GM19328 (cell line): ENCODE data around the gene SPPL3.
"Not testable (repeated sequence)": the region's sequence is repeated elsewhere in the genome, so short reads cannot be mapped to it uniquely, and the experiment has no call there.

ENCODE experiments used
- ATAC-seq: cut with Tn5 transposase; IDR thresholded peaks from one replicate; pipeline ENCODE4 v1.9.1; 2021; ENCODE audit warnings: mild to moderate bottlenecking, moderate library complexity; ENCODE audit not compliant: unreplicated experiment

The SPPL3 gene, protein sequence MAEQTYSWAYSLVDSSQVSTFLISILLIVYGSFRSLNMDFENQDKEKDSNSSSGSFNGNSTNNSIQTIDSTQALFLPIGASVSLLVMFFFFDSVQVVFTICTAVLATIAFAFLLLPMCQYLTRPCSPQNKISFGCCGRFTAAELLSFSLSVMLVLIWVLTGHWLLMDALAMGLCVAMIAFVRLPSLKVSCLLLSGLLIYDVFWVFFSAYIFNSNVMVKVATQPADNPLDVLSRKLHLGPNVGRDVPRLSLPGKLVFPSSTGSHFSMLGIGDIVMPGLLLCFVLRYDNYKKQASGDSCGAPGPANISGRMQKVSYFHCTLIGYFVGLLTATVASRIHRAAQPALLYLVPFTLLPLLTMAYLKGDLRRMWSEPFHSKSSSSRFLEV

DNA sequence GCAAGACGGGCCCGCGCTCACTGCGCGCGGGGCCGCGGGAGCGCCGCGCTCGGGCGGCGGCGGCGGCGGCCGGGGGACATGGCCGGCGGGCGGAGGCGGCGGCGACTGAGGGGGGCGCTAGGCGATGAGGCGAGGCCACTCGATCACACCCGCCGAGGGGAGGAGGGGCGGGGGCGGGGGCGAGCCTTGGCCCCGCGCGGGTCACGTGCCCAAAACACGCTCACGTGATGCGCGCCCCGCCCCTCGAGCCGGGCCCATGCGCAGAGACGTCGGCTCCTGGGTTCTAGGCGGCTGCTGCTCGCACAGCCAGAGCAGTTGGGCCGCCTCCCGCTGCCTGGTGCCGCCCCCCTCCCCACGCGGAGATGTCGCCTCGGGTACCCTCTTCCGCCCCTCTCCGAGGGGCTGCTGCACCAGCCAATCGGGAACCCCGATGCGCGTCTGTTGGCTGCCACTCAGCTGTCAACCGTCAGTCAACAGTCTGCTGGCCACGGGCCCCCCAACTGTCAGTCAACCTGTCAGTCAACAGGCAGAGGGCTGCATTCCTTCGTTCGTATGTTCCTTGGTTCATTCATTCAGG is at the start of gene SPPL3:
SPPL3 (minus strand) TSS at position 162 of the 577 bp plus-strand sequence. CDS start 491 bp downstream, outside the sequence.
- ATAC-seq: peak; percentile 60

DNA sequence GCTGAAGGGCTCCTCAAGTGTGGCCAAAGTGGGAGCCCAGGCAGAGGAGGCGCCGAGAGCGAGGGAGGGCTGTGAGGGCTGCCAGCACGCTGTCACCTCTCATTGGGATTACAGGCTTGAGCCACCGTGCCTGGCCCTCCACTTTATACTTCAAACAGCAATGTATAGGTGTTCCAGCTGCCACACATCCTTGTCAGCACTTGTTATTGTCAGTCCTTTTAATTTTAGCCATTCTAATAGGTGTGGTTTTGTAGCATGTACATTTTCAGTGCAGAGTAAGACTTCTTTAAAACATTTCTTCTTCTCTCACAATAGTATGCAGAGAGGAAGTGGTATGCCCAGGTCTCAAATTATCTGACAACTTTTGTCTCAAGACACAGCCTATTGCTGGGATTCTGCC is 46.6 kb upstream of the SPPL3 start:
- ATAC-seq: no peak

DNA sequence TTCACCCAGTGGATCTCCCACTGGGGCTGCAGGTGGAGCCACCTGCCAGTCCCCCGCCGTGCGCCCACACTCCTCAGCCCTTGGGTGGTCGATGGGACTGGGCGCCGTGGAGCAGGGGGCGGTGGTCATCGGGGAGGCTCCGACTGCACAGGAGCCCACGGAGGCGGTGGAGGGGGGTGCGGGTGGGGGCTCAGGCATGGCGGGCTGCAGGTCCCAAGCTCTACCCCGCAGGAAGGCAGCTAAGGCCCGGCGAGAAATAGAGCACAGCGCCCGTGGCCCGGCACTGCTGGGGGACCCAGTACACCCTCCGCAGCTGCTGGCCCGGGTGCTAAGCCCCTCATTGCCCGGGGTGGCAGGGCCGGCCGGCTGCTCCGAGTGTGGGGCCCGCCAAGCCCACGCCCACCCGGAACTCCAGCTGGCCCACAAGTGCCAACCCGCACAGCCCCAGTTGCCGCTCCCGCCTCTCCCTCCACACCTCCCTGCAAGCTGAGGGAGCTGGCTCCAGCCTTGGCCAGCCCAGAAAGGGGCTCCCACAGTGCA is 46.2 kb upstream of the SPPL3 start:
- ATAC-seq: not testable (repeated sequence)

DNA sequence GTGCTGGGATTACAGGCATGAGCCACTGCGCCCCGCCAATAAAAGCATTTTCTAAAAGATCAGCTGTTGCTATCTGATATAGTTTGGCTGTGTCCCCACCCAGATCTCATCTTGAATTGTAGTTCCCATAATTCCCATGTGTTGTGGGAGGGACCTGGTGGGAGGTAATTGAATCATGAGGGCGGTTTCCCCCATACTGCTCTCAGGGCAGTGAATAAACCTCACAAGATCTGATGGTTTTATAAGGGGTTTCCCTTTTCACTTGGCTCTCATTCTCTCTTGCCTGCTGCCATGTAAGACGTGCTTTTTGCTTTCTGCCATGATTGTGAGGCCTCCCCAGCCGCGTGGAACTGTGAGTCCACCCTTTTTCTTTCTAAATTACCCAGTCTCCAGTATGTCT is 41.4 kb upstream of the SPPL3 start:
- ATAC-seq: not testable (repeated sequence)

DNA sequence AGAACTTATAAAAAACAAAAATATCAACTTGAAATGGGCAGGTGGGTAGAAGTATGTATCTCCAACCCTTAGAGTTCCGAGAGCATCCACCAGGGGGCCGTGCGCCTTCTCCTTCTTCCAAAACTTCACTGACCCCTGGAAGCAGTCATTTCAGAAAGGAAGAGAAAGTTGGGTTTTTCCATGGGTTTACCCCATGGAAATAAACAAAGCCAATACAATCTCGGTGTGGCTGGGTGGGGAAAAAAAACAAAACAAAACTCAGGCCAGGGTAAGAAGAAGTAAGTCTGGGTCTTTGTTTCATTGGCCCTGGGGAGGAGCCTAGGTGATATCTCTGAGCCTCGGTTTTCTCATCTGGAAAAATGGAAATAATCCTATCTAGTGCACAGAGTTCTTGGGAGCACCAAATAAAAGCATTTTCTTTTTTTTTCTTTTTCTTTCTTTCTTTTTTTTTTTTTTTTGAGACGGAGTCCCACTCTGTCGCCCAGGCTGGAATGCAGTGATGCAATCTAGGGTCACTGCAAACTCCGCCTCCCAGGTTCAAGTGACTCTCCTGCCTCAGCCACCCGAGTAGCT is 40.6 kb upstream of the SPPL3 start:
- ATAC-seq: no peak

DNA sequence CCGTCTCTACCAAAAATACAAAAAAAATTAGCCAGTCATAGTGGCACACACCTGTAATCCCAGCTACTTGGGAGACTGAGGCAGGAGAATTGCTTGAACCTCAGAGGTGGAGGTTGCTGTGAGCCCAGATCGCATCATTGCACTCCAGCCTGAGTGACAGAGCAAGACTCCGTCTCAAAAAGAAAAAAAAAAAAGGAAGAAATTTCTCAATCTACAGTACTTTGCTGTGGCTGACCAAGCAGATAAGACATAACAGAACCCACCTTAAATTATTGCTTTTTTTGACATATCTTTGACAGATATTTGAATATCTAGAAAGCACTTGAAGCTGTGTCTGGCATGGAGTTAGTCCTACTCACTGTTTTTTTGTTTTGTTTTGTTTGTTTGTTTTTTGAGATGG is 39.3 kb upstream of the SPPL3 start:
- no peak for ATAC-seq

DNA sequence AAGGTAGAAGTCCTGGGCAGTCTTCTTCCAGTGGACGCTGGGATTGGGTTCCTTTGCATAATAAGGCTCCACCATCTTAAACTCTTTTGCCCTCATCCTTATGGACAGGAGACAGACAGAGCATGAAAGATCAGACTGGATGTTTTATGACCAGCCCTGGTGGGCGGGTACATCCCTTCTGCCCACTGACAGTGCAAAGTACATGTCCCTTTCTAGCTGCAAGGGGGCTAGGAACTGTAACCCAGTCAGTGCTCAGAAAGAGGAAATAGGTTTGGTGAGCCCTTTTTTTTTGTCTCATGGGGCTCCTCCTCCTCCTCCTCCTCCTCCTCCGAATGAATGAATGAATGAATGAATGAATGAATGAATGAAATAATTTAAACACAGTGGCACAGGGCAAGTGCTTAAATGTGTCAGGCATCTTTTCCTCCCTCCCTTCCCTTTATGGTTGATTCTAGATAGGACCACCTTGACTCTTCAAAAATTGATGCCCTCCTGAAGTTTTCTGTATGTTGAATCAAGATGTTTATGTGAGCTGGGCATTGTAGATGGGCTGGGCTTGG is 37.8 kb upstream of the SPPL3 start:
- no peak for ATAC-seq

DNA sequence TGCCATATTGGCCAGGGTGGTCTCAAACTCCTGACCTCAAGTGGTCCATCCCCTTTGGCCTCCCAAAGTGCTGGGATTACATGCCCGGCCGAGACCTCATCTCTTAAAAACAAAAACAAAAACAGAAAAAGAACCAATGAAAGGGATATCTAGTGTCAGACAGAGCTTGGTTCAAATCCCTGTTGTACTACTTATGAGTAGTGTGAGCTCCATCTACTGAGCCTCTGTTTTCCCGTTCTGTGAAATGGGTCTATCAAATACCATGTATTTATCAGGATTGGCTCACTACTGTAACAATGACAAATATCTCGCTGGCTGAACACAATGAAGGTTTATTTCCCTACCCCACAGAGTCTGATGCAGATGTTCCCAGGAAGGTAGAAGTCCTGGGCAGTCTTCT is 37.3 kb upstream of the SPPL3 start:
- no peak for ATAC-seq

DNA sequence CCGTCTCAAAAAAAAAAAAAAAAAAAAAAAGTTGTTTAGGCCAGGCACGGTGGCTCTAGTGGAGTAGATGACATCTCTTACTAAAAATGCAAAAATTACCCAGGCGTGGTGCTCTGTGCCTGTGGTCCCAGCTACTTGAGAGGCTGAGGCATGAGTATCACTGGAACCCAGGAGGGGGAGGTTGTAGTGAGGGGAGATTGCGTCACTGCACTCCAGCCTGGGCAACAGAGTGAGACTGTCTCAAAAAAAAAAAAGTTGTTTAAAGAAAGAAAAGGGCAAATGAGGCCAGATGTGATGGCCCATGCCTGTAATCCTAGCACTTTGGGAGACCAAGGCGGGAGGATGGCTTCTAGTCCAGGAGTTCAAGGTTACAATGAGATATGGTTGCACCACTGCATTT is 36.6 kb upstream of the SPPL3 start:
- ATAC-seq: no peak

DNA sequence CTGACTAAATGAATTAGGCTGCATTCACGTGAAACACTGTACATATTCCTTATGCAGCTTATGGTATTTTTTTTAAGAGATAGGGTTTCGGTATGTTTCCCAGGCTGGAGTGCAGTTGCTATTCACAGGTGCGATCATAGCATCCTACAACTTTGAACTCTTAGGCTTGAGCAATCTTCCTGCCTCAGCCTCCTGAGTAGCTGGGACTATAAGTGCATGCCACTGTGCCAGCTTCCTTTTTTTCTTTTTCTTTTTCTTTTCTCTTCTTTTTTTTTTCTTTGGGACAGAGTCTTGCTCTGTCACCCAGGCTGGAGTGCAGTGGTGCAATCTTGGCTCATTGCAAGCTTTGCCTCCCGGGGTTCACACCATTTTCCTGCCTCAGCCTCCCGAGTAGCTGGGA is 35.8 kb upstream of the SPPL3 start:
- no peak for ATAC-seq

DNA sequence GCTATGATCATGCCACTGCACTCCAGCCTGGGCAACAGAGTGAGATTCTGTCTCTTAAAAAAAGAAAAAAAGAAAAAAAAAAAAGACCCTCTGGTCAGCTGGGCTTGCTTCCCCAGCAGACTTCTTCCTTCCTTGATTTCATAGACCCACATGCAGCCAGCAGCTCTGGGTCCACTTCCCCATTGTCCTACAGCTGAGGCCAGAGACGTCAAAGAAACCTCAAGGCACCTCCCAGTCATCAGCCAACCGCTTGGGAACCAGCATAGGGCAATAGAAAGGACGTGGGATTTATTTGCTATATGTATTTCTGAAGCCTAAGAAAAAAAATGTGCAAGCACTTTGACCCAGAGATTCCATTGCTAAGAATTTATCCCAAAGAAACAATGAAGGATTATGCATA is 35.4 kb upstream of the SPPL3 start:
- no peak for ATAC-seq

DNA sequence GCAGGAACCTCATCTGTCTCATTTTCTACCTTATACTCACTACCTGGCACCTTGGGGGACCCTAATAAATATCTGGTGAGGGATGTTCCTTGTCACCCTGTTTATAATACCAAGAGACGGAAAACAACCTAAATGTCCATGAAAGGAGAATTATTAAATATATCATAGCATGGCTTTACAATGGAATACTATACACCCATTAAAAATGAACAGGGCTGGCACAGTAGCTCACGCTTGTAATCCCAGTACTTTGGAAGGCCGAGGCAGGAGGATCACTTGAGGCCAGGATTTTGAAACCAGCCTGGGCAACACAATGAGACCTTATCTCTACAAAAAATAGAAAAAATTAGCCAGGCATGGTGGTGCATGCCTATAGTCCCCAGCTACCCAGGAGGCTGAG is 34.3 kb upstream of the SPPL3 start:
- ATAC-seq: no peak

DNA sequence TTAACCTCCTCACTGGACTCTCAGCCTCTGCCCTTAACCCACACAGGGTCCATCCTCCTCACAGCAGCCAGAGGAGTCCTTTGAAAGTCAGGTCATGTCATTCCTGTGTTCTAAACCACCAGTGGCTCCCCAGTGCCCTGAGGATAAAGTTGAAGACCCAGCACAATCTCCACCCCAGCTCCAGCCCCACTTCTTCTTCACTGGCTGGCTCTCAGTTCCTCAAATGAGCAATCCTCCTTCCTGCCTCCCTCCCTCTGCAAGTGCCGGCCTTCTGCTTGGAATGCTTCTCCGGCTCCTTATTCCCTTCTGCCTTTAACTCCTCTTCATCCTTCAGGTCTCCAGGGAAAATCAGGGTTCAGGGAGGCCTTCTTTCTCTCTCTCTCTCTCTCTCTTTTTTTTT is 32.0 kb upstream of the SPPL3 start:
- ATAC-seq: no peak

DNA sequence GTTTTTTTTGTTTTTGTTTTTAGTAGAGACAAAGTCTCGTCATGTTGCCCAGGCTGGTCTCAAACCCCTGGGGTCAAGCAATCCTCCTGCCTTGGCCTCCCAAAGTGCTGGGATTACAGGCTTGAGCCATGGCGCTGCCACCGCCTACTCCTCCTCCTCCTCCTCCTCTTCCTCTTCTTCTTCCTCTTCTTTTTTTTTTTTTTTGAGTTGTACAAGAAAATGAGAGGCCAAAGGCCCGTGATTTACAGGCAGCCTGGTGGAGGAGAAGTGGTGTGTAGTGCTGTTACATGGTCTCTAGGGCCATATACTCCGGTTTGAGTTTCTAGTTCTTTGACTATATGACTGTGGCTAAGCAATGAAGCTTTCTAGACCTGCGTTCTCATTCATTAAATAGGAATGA is 29.6 kb upstream of the SPPL3 start:
- no peak for ATAC-seq

DNA sequence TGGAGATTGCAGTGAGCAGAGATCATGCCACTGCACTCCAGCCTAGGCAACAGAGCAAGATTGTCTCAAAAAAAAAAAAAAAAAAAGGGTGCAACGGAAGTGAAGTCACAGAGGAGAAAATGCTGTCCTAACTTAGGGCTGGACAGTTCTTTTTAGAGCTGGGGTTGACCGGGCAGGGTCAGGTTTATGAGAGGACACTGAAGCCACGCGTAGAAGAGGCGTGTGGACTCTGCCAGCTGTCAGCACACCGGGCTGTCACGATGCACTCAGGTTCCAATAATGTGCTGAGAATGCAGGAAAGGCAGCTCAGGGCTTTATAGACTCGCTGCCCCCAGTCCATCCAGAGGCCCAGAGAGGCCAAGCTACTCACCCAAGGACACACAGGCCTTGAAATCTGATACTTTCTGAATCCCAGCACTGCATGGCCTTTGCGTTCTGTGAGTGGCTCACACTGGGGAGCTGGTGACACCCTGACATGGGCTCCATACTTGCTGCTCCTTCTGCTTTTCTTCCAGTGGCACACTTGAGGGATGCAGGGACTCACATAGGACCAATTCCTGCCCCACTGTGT is 28.9 kb upstream of the SPPL3 start:
- no peak for ATAC-seq

DNA sequence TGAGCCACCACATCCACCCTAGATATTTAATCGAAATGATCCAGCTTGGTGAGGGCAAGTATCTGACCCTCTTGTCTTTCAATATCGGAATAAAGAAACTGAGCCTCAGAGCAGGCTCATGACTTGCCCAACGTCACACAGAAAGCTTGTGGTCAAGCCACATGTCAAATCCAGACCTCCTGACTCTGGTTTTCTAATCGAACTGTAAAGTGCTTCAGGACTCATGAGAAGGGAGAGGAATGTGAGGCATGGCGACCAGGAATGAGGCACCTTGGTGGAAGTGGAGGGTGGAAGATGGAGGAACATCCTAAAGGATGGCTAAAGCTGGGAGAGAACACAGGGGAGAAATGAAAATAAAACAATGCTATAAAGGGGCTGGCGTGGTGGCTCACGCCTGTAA is 27.9 kb upstream of the SPPL3 start:
- ATAC-seq: no peak

DNA sequence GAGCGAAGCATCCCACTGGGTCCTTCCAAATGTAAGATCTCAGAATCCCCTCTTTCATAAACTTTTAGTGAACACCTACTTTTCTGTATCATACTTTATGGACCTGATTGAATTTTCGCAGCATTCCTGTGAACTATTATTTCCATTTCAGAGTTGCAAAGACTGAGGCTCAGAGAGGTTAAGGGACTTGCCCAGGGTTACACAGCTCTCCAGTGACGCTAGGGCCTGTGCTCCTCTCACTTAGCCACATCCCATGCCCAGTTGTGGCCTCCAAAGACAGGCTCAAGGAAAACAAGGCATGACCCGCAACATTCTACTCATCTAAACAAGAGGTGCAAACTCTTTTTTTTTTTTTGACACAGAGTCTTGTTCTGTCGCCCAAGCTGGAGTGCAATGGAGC is 25.9 kb upstream of the SPPL3 start:
- ATAC-seq: no peak

DNA sequence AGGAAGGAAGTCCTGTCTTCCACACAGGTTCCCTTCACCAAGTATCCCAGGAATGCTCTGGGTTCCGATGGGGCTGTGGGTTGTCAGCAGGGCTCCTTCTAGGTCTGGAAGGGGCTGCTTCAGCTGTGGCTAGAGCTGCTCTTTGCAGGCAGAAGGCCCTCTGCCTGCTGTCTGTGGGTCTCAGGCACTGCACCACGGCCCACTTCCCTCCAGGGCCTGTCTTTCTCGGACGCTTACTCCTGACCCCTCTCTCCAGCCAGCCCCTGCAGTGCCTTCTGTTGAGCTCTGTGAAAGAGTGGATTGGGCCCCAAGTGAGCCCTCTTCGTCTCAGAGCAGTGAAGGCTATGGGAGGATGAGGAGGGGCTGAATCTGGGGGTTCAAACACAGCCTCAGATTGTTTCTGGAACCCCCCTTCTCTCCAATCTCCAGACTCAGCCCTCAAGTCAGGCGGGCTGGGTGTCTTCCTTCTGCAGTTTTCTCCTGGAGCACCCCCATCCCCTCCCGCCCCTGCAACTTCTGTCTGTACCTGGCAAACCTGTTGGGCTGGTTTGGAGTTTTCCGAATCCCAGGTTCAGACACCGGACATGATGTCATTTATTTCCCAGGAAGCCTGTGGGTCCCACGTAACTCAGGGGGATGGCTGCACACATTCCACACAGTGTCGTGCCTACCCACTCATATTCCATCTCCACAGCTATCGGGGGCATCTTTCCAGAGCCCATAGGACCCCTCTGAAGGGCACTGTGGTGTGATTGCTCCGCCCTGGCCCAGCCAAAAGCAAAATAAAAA is 24.9 kb upstream of the SPPL3 start:
- ATAC-seq: no peak

DNA sequence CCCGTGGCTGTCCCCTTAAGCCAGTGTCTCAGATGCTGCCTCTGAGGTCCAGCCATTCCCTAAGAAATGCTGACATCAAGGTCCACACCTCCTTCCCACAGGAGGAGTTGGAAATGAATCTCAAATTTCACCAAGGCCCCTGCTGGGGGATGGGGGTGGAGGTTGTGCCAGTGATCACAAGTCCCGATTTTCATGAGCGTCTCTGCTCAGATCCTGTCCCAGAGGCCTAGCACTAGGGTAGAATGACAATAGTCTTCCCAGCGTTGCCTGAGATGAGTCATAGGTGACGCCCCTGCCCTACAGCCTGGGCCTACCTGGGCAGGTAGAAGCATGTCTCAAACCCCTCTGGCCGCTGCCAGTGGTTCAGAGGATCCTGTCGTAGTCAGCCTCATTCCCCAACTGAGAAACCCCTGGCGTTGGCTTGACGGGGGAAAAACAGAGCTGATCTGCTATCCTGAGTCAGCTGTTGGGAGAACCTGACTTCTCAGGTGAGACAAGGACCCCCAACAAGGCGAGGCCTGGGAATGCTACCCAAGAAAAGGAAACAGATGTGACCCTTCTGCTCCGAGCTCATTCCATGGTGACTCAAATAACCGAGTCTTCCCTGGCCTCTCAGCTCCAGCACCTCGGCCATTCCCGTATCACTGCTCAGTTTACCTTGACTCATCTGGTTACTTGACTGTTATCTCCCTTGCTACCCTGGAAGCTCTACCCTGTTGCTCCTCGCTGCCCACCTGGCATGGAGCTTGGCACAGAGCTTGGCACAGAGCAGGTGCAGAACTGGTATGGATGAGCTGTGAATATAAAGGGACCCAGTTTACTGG is 21.8 kb upstream of the SPPL3 start:
- no peak for ATAC-seq

DNA sequence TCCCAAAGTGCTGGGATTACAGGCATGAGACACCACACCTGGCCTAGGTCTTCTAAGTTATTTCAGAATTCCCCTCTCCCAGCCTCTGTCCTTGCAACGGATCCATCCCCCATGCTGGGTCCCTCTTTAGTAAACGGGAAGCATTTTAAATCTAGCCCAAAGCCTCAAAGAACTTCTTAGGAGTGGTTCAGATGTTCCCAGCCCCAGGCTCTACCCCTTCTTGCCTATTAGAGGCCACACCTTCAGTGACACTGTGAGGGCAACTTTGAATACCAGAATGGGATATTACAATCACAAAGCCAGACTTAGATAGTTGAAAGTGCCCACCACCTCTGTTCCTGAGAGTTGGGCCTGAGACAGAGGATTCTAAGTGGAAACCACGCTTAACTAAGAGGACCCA is 18.1 kb upstream of the SPPL3 start:
- no peak for ATAC-seq
